GM12878 (cell line): Measurements from ENCODE around the gene CCZ1B. TPM values are rescaled to one million over a fixed set of nuclear protein-coding genes. Genes with fewer than 3 reads are reported as not detected.
"Not testable (repeated sequence)": the region's sequence is repeated elsewhere in the genome, so short reads cannot be mapped to it uniquely, and the experiment has no call there.

Experiments used
- ATAC-seq: fragments of 200-7000 bp; cut with Tn5 transposase; 3 replicates; pipeline ENCODE4 v1.9.1; 2020; ENCODE audit warnings: mild to moderate bottlenecking, moderate library complexity
- BruUV-seq: library from RNA; stranded (reverse); fragments of 400-500 nt; replicated peaks from 2 replicates; lab custom pipeline; 2021; lab: Mats Ljungman, UMichigan
- CTCF ChIA-PET: fragments of 300-600 bp; sonication (Branson Sonifier 250); formaldehyde crosslinking; extraction: SDS; loops from one replicate; lab custom pipeline; 2021; ENCODE audit warnings: inconsistent platforms; lab: Yijun Ruan, JAX
- POLR2A ChIA-PET: fragments of 350-600 bp; formaldehyde crosslinking; extraction: SDS; loops from one replicate; lab custom pipeline; 2021; ENCODE audit warnings: inconsistent platforms; lab: Charles Lee
- RAD21 ChIA-PET: fragments of 300-600 bp; sonication (Branson Sonifier 250); formaldehyde crosslinking; loops from one replicate; lab custom pipeline; 2023; ENCODE audit warnings: antibody characterized with exemption; ENCODE audit not compliant: unreplicated experiment; lab: Charles Lee
- SMC1A ChIA-PET: fragments of 300-600 bp; sonication (Branson Sonifier 250); formaldehyde crosslinking; loops from one replicate; lab custom pipeline; 2023; ENCODE audit not compliant: unreplicated experiment, uncharacterized antibody; lab: Charles Lee
- DNase-seq: peaks from one replicate; pipeline ENCODE4 v3.0.0-alpha.2; 2011; ENCODE audit warnings: low read depth, low spot score
- FAIRE-seq: peaks from 3 replicates; lab custom pipeline; 2011; peaks lifted over from hg19 to GRCh38; lab: Jason Lieb, UNC
- H2AFZ ChIP-seq: 2 replicates; pipeline ENCODE4 v1.6.0; 2011; ENCODE audit warnings: low read depth, low read length, control low read depth; ENCODE audit not compliant: control insufficient read depth
- H3K27ac ChIP-seq: 2 replicates; pipeline ENCODE4 v1.5.1; 2011; ENCODE audit warnings: control low read depth; ENCODE audit not compliant: control insufficient read depth, insufficient read depth
- H3K27me3 ChIP-seq, 2 experiments: replicated peaks in 1 of 2; 2 replicates each; pipeline versions ENCODE4 v1.6.0 to v1.6.1; 2011; ENCODE audit warnings: low read length in 1 of 2; ENCODE audit not compliant: control insufficient read depth in 2 of 2, insufficient read depth in 2 of 2
- H3K36me3 ChIP-seq, 2 experiments: 2 replicates each; pipeline ENCODE4 v1.5.1; 2011; ENCODE audit warnings: low read length in 1 of 2; ENCODE audit not compliant: control insufficient read depth in 2 of 2, insufficient read depth in 2 of 2
- H3K4me1 ChIP-seq: 2 replicates; pipeline ENCODE4 v1.6.1; 2011; ENCODE audit warnings: mild to moderate bottlenecking, low read length, moderate library complexity, mixed read lengths; ENCODE audit not compliant: control insufficient read depth, insufficient read depth
- H3K4me2 ChIP-seq: 2 replicates; pipeline ENCODE4 v1.6.0; 2011; ENCODE audit warnings: control low read depth; ENCODE audit not compliant: control insufficient read depth, insufficient read depth
- H3K4me3 ChIP-seq: fragments of 200-600 bp; sonication (generic); 2 replicates; pipeline ENCODE4 v1.5.1; 2016
- H3K79me2 ChIP-seq: 2 replicates; pipeline ENCODE4 v1.6.0; 2011; ENCODE audit warnings: low read length; ENCODE audit not compliant: control insufficient read depth, insufficient read depth
- H3K9ac ChIP-seq: 2 replicates; pipeline ENCODE4 v1.8.0; 2011; ENCODE audit warnings: low read length, control low read depth, mixed read lengths; ENCODE audit not compliant: control insufficient read depth, insufficient read depth
- H3K9me3 ChIP-seq: replicated peaks from 3 replicates; pipeline ENCODE4 v1.5.1; 2011; ENCODE audit warnings: mild to moderate bottlenecking, low read length; ENCODE audit not compliant: control insufficient read depth, insufficient read depth
- H4K20me1 ChIP-seq: 2 replicates; pipeline ENCODE4 v1.6.0; 2011; ENCODE audit not compliant: control insufficient read depth, insufficient read depth
- PKNOX1 ChIP-seq: fragments of 450-650 bp; IDR thresholded peaks from 2 replicates; pipeline ENCODE4 v1.6.1; 2016; ENCODE audit warnings: mild to moderate bottlenecking
- WGBS: methylation state at CpG from one replicate; pipeline ENCODE4 v1.1.6; 2016; ENCODE audit warnings: low lambda C conversion rate; ENCODE audit not compliant: insufficient replicate concordance, insufficient coverage; ENCODE audit errors: missing lambda C conversion rate; 5-methylcytosine and 5-hydroxymethylcytosine counted together
- in situ Hi-C: fragments of 300-500 bp; cut with MboI; formaldehyde crosslinking; loops from 9 replicates; pipeline ENCODE4 v1.14.3; 2018; ENCODE audit warnings: mixed read lengths
- intact Hi-C: fragments of 100-400 bp; cut with micrococcal nuclease; formaldehyde crosslinking; loops from one replicate; pipeline ENCODE4 v1.14.2; 2022; ENCODE audit not compliant: unreplicated experiment
- polyA plus RNA-seq, 11 experiments: library from polyadenylated mRNA; depleted of rRNA in 4 of 11; unstranded in 6 of 11; stranded (reverse) in 5 of 11; fragments of >200 nt; fragmentation: Nextera tagmentation in 4 of 11; fragmentation: Illumina TruSeq in 1 of 11; extraction: Ambion mirVana in 4 of 11; extraction: Trizol in 1 of 11; gene quantifications; 1 replicate in 1 of 11; 2 replicates in 10 of 11; pipeline versions ENCODE4 v1.2.1 to v1.2.3, GENCODE V29; 2011 to 2016; ENCODE audit warnings: inconsistent platforms in 2 of 11, missing spikeins in 2 of 11, low read depth in 1 of 11
- total RNA-seq, 4 experiments: library from RNA; depleted of rRNA in 3 of 4; stranded (reverse); fragments of >200 nt in 3 of 4; fragmentation: Illumina TruSeq in 1 of 4; extraction: Trizol in 1 of 4; gene quantifications; 2 replicates each; pipeline versions ENCODE4 v1.2.1 to v1.2.3, GENCODE V29; 2013 to 2021

CCZ1B gene
- total and polyA plus RNA-seq, 10 of the 15 experiments (the other 5 are each of a cell fraction or from before 2014, with no cell fraction given), result 18.0 to 91.6 (median 35.2) TPM

GRCh38 chr7:6827180-6827579, 1.1 kb upstream of the CCZ1B start:
- ATAC-seq, H3K27ac ChIP-seq, BruUV-seq, SMC1A ChIA-PET, H2AFZ ChIP-seq, CTCF ChIA-PET, H3K36me3 ChIP-seq, H3K4me1 ChIP-seq, DNase-seq, H3K9me3 ChIP-seq, in situ Hi-C loops, RAD21 ChIA-PET, intact Hi-C loops, H3K4me3 ChIP-seq, FAIRE-seq, H4K20me1 ChIP-seq, H3K4me2 ChIP-seq, H3K79me2 ChIP-seq, H3K27me3 ChIP-seq, H3K9ac ChIP-seq, POLR2A ChIA-PET: not testable (repeated sequence)
- 95% methylated on average over 9 of the region's 12 CpGs for WGBS
- peak; percentile 70 for TF ChIP-seq PKNOX1

- H2AFZ ChIP-seq, POLR2A ChIA-PET, H3K79me2 ChIP-seq, H3K9me3 ChIP-seq, H3K27me3 ChIP-seq, SMC1A ChIA-PET, H3K27ac ChIP-seq, H3K36me3 ChIP-seq, intact Hi-C loops, H3K9ac ChIP-seq, H4K20me1 ChIP-seq, DNase-seq, H3K4me1 ChIP-seq, RAD21 ChIA-PET, in situ Hi-C loops, FAIRE-seq, BruUV-seq, CTCF ChIA-PET: not testable (repeated sequence)
- Histone ChIP-seq H3K4me3 (peak overlapping the region; percentile 2; the same call in 1 of the 2 replicates), H3K4me2 (peak overlapping the region; percentile 64)
- peak; percentile 75 for ATAC-seq
- 0% methylated on average over 6 of the region's 42 CpGs for WGBS
These were observed 594 bp downstream of the CCZ1B start for GRCh38 chr7:6825236-6826125.

GRCh38 chr7:6821622-6822021, 4.5 kb downstream of the CCZ1B start:
- H4K20me1 ChIP-seq, H3K9ac ChIP-seq, RAD21 ChIA-PET, H3K27me3 ChIP-seq, H3K4me2 ChIP-seq, intact Hi-C loops, H3K36me3 ChIP-seq, ATAC-seq, in situ Hi-C loops, H2AFZ ChIP-seq, H3K4me1 ChIP-seq, POLR2A ChIA-PET, SMC1A ChIA-PET, H3K9me3 ChIP-seq, H3K4me3 ChIP-seq, H3K27ac ChIP-seq, BruUV-seq, FAIRE-seq, H3K79me2 ChIP-seq, DNase-seq: not testable (repeated sequence)
- WGBS, result 97% methylated on average over 6 of the region's 6 CpGs
- CTCF ChIA-PET, result interaction anchor here (0.6 kb wide), 1 partner anchor 284 kb away, joined by 3 read pairs; no protein-coding TSS in a partner anchor
